ENCODE data around the gene SNAI3. TPM values are rescaled to one million over a fixed set of nuclear protein-coding genes. Genes with fewer than 3 reads are reported as not detected.

Gene SNAI3
- total RNA-seq, 1 donor = 6.0 TPM

DNA sequence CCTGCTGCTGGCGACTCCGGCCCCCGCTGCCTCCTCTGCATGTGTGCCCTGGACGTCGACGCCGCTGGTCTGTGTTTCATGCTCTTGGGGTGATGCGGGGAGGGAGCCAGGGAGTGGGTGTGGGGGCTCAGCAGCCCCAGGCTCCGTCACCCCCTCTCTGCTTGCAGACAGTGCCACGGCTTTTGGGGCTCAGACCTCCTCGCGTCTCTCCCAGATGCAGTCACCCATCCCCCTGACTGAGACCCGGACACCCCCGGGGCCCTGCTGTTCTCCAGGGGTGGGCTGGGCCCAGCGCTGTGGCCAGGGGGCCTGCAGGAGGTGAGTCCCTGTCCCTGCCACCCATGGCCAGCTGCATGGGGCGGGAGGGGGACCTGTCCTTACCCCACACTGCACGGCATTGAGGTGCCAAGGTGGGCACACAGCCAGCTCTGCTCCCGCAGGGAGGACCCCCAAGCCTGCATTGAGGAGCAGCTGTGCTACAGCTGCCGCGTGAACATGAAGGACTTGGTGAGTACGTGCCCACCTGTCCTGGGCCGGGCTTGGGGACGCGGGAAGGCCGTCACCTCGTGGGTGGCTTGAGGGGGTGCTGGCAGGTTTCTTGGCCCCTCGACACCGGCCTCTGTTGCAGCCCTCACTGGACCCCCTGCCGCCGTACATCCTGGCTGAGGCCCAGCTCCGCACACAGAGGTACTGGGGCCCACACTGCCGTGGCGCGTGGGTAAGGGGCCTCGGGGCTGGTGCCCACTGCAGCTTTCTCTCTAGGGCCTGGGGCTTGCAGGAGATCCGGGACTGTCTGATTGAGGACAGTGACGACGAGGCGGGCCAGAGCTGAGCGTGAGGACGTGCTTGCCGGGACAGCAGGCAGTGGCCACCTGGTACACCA lies 28.4 kb upstream of the SNAI3 start:
- no peaks in the 10 kb centered on the region for H3K27me3 ChIP-seq (ENCODE audit: insufficient read depth, low read length)
- no peaks in the 10 kb centered on the region for H3K4me1 ChIP-seq (ENCODE audit: insufficient read depth, low read length)
- no peak overlapping the region for H3K4me3 ChIP-seq (ENCODE audit: low read length)
- H3K9me3 ChIP-seq (ENCODE audit: low read depth, low read length) = no peaks in the 10 kb centered on the region

DNA sequence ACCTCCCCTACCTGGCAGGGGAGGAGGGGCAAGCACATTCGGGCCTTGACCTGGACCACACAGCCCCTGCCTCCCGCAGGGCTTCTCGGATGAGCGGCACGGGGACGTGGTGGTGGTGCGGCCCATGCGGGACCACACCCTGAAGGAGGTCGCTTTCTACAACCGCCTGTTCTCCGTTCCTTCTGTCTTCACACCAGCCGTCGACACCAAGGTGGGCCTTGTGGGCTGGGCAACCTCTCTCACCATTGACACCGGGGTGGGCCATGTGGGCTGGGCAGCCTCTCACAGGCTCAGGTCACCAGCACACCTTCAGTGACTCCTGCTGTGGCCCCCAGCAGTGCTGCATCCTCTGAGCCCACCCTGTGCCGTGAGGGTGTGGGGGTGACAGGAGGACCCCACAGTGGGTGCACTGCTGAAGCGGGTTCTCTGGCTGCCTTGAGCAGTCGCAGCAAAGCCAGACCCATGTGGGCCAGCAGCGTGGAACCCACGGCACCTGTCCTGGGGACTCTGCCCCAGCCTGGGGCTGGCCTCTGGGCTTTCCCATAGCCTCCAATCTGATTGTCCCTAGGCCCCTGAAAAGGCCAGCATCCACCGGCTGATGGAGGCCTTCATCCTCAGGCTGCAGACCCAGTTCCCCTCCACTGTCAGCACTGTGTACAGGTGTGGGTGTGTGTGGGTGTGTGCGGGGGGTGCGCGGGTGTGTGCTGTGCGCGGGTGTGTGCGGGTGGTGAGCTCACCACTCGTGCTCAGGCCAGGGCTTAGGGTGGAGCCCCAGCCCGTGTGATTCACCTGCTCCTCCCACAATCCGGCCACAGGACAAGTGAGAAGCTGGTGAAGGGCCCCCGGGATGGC lies 27.5 kb upstream of the SNAI3 start:
- no peak overlapping the region for H3K4me3 ChIP-seq (ENCODE audit: low read length)

DNA sequence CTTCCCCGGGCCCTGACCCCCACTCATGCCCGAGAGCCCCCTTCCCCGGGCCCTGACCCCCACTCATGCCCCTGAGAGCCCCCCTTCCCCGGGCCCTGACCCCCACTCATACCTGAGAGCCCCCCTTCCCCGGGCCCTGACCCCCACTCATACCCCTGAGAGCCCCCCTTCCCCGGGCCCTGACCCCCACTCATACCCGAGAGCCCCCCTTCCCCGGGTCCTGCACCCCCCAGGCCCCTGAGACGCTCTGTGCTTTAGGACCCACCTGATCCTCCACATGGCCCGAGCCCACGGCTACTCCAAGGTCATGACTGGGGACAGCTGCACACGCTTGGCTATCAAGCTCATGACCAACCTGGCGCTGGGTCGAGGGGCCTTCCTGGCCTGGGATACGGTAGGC lies 26.7 kb upstream of the SNAI3 start:
- H3K27me3 ChIP-seq (ENCODE audit: insufficient read depth, low read length) = no peaks in the 10 kb centered on the region
- no peaks in the 10 kb centered on the region for H3K9me3 ChIP-seq (ENCODE audit: low read depth, low read length)
- H3K4me1 ChIP-seq (ENCODE audit: insufficient read depth, low read length) = no peaks in the 10 kb centered on the region
- H3K4me3 ChIP-seq (ENCODE audit: low read length) = no peak overlapping the region

More for the DNA sequence above, 27.5 kb upstream of the SNAI3 start:
- no peaks in the 10 kb centered on the region for H3K4me1 ChIP-seq (ENCODE audit: insufficient read depth, low read length)
- no peaks in the 10 kb centered on the region for H3K9me3 ChIP-seq (ENCODE audit: low read depth, low read length)
- no peaks in the 10 kb centered on the region for H3K27me3 ChIP-seq (ENCODE audit: insufficient read depth, low read length)

DNA sequence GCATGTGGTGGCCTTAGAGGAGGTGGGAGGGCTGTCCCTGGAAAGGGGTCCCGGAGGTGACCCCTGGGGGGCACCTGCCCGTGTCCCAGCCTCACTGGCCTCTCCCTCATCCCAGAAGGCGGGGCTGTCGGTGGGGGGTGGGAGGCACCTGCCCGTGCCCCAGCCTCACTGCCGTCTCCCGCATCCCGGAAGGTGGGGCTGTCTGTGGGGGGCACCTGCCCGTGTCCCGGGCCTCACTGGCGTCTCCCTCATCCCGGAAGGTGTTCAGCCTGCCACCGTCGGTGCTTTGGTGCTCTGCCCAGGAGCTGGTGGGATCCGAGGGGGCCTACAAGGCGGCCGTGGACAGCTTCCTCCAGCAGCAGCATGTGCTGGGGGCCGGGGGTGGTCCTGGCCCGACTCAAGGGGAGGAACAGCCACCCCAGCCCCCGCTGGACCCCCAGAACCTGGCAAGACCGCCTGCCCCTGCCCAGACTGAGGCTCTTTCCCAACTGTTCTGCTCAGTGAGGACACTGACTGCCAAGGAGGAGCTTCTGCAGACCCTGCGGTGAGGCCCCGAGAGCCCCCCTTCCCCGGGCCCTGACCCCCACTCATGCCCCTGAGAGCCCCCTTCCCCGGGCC lies 26.2 kb upstream of the SNAI3 start:
- Histone ChIP-seq H3K9me3 (ENCODE audit: low read depth, low read length) (no peaks in the 10 kb centered on the region), H3K4me1 (ENCODE audit: insufficient read depth, low read length) (peaks cover 1% of the 10 kb centered on the region), H3K27me3 (ENCODE audit: insufficient read depth, low read length) (no peaks in the 10 kb centered on the region), H3K4me3 (ENCODE audit: low read length) (no peak overlapping the region)

DNA sequence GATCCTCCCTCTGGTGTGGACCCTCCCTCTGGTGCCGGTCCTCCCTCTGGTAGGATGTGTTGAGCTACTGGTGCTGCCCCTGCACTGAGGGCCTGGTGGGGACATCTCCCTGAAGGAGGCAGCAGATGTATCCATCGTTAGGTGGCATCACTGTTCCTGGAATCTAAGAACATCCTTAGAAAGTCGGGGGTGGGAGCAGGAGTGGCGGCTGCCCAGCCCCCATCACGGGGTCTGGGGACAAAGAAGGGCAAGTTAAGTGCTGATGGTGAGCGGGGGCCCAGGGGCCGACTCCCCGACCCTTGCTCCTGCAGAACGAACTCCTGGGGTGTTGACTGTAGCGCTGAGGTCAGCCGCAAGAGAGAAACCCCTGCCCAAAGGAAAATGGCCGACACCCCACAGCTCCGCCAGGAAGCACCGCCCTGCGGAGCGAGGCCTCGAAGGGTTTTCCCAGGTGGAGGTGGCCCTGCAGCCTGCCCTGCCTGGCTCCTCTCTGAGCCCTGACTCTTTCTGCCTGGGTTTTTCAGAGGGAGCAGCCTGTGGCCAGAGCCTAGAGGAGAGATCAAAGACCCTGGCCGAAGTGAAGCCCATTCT lies 25.5 kb upstream of the SNAI3 start:
- peaks cover 8% of the 10 kb centered on the region for H3K4me1 ChIP-seq (ENCODE audit: insufficient read depth, low read length)
- no peaks in the 10 kb centered on the region for H3K27me3 ChIP-seq (ENCODE audit: insufficient read depth, low read length)
- H3K4me3 ChIP-seq (ENCODE audit: low read length) = no peak overlapping the region
- H3K9me3 ChIP-seq (ENCODE audit: low read depth, low read length) = no peaks in the 10 kb centered on the region

DNA sequence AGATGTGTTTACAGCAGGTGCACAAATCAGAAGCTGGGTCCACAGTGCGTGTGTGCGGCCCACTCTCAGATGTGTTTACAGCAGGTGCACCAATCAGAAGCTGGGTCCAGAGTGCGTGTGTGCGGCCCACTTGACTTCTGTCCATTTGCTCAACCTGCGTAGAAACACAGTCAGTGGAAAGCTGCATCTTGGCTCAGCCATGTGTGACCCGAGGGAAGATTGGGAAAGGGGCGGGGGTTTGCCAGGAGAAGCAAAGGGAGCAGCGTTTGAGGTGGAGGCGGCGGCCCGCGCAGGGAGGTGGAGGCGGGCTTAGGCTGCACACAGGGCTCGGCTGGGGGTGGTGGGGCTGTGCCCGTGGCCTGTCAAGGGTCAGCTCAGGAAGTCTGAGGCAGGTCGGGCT lies 24.2 kb upstream of the SNAI3 start:
- H3K4me1 ChIP-seq (ENCODE audit: insufficient read depth, low read length) = peaks cover 12% of the 10 kb centered on the region
- no peak overlapping the region for H3K4me3 ChIP-seq (ENCODE audit: low read length)
- no peaks in the 10 kb centered on the region for H3K27me3 ChIP-seq (ENCODE audit: insufficient read depth, low read length)
- no peaks in the 10 kb centered on the region for H3K9me3 ChIP-seq (ENCODE audit: low read depth, low read length)

DNA sequence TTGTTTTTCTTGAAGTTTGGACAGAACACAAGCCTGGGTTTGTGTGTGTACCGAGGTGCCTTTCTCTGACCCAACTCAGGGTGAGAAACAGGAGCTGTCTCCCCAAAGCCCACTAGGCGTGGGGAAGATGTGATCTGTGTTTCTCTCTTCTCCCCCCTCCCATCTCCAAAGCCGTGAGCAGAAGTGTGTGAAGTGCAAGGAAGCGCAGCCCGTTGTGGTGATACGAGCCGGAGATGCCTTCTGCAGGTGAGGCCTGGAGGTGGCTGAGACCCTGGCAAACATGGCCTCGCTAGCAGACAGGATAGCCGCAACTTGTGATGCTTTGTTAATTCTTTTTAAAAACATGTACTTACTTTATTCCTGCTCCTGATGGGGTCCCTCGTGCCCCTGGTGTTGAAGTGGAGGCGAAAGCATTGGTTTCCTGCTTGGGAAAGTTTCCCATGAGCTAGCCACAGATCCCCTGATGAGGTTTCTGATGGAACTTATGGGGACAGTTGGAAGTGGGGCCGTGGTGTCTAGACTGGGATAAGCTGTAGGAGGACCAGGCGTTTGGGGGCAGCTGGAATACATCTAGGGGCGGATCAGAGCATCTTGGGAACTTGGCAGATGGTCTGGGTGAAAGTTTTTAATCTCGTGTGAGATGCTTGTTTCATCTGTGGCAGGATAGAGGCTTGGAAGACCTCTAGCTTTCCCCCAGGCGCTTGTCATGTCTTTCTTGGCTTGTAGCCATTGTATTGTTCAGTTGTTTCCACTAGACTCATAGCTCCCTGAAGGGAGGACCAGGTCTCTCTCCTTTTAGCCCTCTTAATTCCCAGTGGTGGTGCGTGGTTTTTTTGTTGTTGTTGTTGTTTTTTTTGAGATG lies 20.9 kb upstream of the SNAI3 start:
- peak overlapping the region; percentile 88 for H3K4me3 ChIP-seq (ENCODE audit: low read length)
- H3K27me3 ChIP-seq (ENCODE audit: insufficient read depth, low read length) = no peaks in the 10 kb centered on the region
- H3K4me1 ChIP-seq (ENCODE audit: insufficient read depth, low read length) = peaks cover 43% of the 10 kb centered on the region
- H3K9me3 ChIP-seq (ENCODE audit: low read depth, low read length) = no peaks in the 10 kb centered on the region

DNA sequence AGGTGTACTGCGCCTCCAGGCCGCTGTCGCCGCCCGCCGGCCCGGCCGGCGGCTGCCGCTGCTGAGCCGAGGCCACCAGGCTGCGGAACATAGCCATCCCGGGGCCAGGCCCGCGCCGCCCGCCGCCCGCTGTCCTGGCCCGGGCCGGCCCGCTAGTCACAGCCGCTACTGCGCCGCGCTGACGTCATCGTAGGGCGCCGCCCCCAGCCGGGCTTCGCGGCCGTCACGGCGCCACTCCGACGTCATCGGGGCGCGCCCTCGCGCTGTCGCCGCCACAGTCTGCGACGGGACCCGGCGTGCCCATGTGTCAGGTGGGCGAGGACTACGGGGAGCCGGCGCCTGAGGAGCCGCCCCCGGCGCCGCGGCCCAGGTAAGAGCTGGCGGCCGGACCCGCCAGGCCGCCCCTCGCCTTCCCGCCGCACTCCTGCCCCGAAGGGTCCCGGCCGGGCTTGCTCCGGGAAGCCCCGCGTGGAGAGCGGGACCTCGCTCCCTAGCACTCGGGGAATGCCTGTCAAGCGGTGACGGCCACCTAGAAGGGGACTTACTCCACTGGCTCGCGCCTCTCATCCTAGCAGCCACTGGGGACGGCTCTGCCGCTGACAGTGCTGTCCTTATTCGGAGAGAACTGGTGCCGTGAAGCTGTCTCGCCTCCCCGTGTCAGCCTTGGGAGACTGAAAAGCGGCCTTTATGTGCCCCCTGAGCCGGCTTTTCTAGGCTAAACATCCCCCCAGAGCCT lies 20.1 kb upstream of the SNAI3 start, which contains the start of the genes CTU2 and RNF166:
TSS of gene CTU2 (plus strand) at position 275 of the 736 bp plus-strand sequence. CDS start at position 303, 28 bp downstream.
TSS of gene RNF166 (minus strand) at position 180 of the 736 bp plus-strand sequence. CDS start at position 97, 83 bp downstream.
- no peaks in the 10 kb centered on the region for H3K27me3 ChIP-seq (ENCODE audit: insufficient read depth, low read length)
- H3K4me3 ChIP-seq (ENCODE audit: low read length) = peak within 1 kb of the TSS; percentile 88
- no peaks in the 10 kb centered on the region for H3K9me3 ChIP-seq (ENCODE audit: low read depth, low read length)
- H3K4me1 ChIP-seq (ENCODE audit: insufficient read depth, low read length) = peaks cover 51% of the 10 kb centered on the region

DNA sequence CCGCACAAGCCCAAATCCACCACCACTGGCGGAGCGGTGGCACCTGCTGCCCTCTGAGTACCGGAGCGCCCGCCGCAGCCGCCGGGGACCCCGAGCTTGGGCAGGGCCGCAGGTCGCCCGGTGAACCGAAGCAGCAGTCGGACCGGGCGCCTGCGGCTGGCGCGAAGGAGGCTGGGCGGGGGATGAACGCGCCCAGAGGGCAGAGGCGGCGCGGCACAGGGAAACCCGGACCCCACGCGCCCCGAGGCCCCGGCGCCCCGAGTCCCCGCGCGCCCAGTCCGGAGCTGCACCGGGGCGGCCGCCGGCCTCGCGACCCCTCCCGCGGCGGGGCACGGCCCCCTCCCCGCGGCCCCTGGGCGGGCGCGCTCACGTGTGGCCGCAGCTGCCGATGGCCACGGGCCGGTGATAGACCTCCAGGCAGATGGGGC lies 19.5 kb upstream of the SNAI3 start:
- Histone ChIP-seq H3K4me3 (ENCODE audit: low read length) (peak overlapping the region; percentile 88), H3K27me3 (ENCODE audit: insufficient read depth, low read length) (no peaks in the 10 kb centered on the region), H3K4me1 (ENCODE audit: insufficient read depth, low read length) (peaks cover 56% of the 10 kb centered on the region), H3K9me3 (ENCODE audit: low read depth, low read length) (no peaks in the 10 kb centered on the region)

DNA sequence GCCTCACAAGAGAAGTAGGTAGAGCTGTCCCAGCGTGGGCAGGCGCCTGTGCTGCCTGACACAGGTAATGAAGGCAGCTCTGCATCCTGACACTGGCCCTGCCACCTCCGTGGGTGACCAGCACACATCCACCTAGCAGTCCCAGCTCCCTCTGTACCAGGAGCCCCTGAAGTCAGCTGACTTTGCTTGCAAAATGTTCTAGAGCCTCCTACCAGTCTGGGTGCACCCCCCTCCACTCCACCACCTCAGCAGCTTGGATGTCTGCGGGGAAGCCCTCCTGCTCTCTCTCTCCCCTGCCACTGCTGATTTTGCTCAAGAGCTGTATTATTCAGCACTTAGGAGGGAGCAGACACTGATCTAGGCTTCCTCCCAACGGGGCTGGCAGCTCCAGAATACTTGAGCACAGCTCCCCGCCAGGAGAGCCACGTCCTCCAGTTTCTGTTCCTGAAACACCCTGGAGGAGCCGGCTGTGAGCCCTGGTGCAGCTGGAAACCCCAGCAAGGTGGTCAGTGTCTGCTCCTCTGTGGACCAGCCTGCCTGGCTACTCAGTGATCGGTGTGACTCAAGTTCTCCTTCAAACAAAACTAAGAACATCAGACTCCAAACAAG lies 18.9 kb upstream of the SNAI3 start:
- Histone ChIP-seq H3K9me3 (ENCODE audit: low read depth, low read length) (no peaks in the 10 kb centered on the region), H3K4me1 (ENCODE audit: insufficient read depth, low read length) (peaks cover 63% of the 10 kb centered on the region), H3K4me3 (ENCODE audit: low read length) (peak overlapping the region; percentile 88), H3K27me3 (ENCODE audit: insufficient read depth, low read length) (no peaks in the 10 kb centered on the region)

DNA sequence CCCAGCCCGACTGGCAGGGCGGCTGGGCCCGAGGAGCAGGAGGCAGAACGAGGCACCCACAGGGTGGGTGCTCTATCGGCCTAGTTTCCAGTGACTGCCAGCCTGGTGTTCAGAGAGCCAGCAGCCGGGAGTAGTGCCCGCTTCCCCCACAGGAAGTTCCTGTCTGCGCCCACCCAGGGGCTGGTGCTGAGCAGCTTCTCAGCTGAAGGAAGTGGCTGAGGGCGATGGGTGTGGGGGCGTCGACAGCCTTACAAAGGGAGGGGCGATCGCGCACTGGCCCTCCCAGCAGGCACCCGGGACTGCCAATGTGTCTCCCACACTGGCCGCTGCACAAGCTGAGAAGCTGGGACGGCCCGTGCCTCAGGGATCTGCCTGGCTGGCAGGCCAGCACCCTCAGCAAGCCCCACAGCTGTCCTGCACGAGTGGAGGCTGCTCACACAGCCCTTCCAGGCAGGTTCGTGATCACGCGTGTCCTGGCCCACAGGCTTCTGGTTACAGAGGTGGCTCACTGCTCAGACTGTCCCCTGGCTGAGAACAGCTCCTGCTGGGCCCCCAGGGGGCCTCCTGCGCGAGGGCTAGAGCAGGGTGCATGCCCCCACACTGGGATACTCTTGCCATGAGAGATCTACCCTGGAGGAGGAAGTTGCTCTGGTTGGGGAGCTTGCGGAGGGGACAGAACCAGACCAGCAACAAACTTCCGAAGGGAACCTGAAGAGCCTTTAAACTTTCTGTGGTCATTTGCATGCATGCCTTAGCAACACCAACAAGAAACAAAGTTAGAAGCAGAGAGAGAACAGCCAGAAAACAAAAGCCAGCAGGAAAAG lies 17.4 kb upstream of the SNAI3 start:
- Histone ChIP-seq H3K4me3 (ENCODE audit: low read length) (peak overlapping the region; percentile 88), H3K27me3 (ENCODE audit: insufficient read depth, low read length) (no peaks in the 10 kb centered on the region), H3K4me1 (ENCODE audit: insufficient read depth, low read length) (peaks cover 77% of the 10 kb centered on the region), H3K9me3 (ENCODE audit: low read depth, low read length) (no peaks in the 10 kb centered on the region)

DNA sequence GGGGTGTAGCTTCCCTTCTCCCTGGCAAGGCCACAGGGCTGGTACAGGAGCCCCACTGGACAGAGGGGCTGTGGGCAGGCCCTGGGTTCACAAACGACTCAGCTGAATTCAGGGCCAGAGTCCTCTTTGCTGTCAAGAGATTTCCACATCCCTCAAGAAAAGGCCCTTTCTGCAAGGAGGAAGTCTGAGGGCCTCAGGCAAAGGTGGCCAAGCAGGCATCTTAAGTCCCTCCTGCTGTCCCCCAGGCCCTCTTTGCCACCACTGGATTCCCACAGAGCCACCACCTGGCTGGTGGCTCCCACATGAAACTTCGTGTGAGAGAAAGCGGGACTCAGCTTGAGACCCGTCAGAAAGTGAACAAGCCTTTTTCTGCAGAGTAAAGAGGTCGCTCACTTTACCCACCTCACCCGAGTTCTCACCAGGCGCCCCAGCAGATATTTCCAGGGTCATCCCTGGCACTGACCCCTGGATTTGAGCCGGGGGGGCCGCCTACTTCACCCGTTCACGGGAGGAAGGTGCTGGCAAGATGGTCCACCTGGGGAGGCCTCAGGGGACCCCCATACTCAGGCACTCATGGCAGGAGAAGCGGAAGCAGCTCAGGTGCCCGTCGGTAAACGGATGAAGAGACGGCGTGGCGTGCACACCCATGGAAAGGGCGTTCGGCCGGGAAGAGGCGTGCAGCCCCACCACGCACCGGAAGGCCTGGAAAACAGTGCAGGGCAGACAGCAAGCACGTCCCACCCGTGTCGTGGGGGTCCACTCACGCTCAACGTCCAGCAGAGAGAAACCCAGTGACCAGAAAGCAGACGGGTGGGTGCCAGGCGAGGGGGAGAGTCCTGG lies 16.3 kb upstream of the SNAI3 start:
- Histone ChIP-seq H3K27me3 (ENCODE audit: insufficient read depth, low read length) (no peaks in the 10 kb centered on the region), H3K9me3 (ENCODE audit: low read depth, low read length) (no peaks in the 10 kb centered on the region), H3K4me3 (ENCODE audit: low read length) (peak overlapping the region; percentile 88), H3K4me1 (ENCODE audit: insufficient read depth, low read length) (peaks cover 88% of the 10 kb centered on the region)
